Adrenal gland (tissue), 12 donors: ENCODE measurements around the gene CEL. TPM values are rescaled to one million over a fixed set of nuclear protein-coding genes. Genes with fewer than 3 reads are reported as not detected.

Experiments used
- DNase-seq, 7 donors: peaks; one replicate each; pipeline ENCODE4 v3.0.0-alpha.2; 2019 to 2020
- H3K27ac ChIP-seq, 5 donors: fragments of 200-600 bp; sonication (generic) in 4 of 5; 1 replicate in 3 of 5; 2 replicates in 2 of 5; pipeline versions ENCODE4 v1.5.1 to v1.8.0; 2016 to 2020; ENCODE audit warnings: mild to moderate bottlenecking in 1 of 5
- H3K27me3 ChIP-seq: fragments of 200-600 bp; 2 replicates; pipeline ENCODE4 v1.8.0; 2021
- H3K36me3 ChIP-seq, 2 donors: fragments of 200-600 bp; replicated peaks in 1 of 2; 1 replicate in 1 of 2; 2 replicates in 1 of 2; pipeline versions ENCODE4 v1.5.1 to v1.8.0; 2018 to 2022
- H3K4me1 ChIP-seq, 2 donors: fragments of 200-600 bp; replicated peaks in 1 of 2; 1 replicate in 1 of 2; 2 replicates in 1 of 2; pipeline versions ENCODE4 v1.5.1 to v1.8.0; 2018 to 2021
- H3K4me3 ChIP-seq, 4 donors: fragments of 200-600 bp; sonication (generic) in 3 of 4; one replicate each; pipeline ENCODE4 v1.5.1; 2016 to 2018
- H3K9me3 ChIP-seq, 3 donors: fragments of 200-600 bp; sonication (generic) in 1 of 3; replicated peaks in 1 of 3; 1 replicate in 2 of 3; 2 replicates in 1 of 3; pipeline versions ENCODE4 v1.5.1 to v1.8.0; 2016 to 2021
- CTCF ChIP-seq, 6 experiments: fragments of 450-650 bp in 4 of 6; fragments of 200-600 bp in 2 of 6; sonication (generic) in 1 of 6; IDR thresholded peaks; 1 replicate in 5 of 6; 2 replicates in 1 of 6; pipeline versions ENCODE4 v1.5.1 to v1.8.0; 2016 to 2021; ENCODE audit warnings: antibody characterized with exemption in 6 of 6, mild to moderate bottlenecking in 2 of 6, moderate library complexity in 1 of 6
- POLR2A ChIP-seq, 2 donors: fragments of 450-650 bp; IDR thresholded peaks; one replicate each; pipeline ENCODE4 v1.6.1; 2017; ENCODE audit warnings: antibody characterized with exemption in 2 of 2, mild to moderate bottlenecking in 2 of 2, moderate library complexity in 1 of 2
- WGBS, 4 donors: extraction: QIAGEN DNeasy Blood & Tissue Kit in 2 of 4; methylation state at CpG; one replicate each; pipeline versions ENCODE4 v1.1.5 to v1.1.7; 2013 to 2017; 5-methylcytosine and 5-hydroxymethylcytosine counted together
- intact Hi-C, 2 donors: fragments of 100-400 bp; cut with DNase I; formaldehyde crosslinking; loops; one replicate each; pipeline versions ENCODE4 v1.14.1 to v1.15.0; 2022 to 2023
- polyA plus RNA-seq, 3 donors: library from polyadenylated mRNA; stranded (reverse); fragments of 200-250 nt in 2 of 3; fragments of 350-450 nt in 1 of 3; fragmentation: Illumina TruSeq in 1 of 3; extraction: RNeasy Lipid Tissue Mini Kit (QIAGEN cat#74804) in 1 of 3; gene quantifications; one replicate each; pipeline ENCODE4 v1.2.3, GENCODE V29; 2013 to 2014
- total RNA-seq, 9 donors: library from RNA; depleted of rRNA in 4 of 9; stranded (reverse); fragments of >200 nt in 4 of 9; fragments of 120-200 nt in 1 of 9; fragmentation: NEBNext Ultra II Directional in 1 of 9; extraction: Animal tissue kit (Norgen Biotek cat#: 25700) in 1 of 9; gene quantifications; one replicate each; pipeline versions ENCODE4 v1.1.0 to v1.2.4, GENCODE V29; 2013 to 2023
- donor health status: healthy with polysubstance abuse.
- donor health status: Bipolar disorder and iron deficiency.
- donor health status: DM: yes; HTN: yes; CAD: no.
- donor health status: DM: no; HTN: no; CAD: no.
- donor health status: DM: no; HTN: no; CAD: no.
- donor health status: DM: yes; HTN: yes; CAD: no.

Gene CEL
- total and polyA plus RNA-seq, 12 donors: 0.27 to 6.1 (median 2.1) TPM; not detected in 1

- no peak for DNase-seq
- H3K27ac ChIP-seq: no peak overlapping the region
- H3K9me3 ChIP-seq: no peaks in the 10 kb centered on the region
- TF ChIP-seq POLR2A (IDR thresholded peaks at IDR 0.05) (no peak), CTCF (IDR thresholded peaks at IDR 0.05) (no peak)
- no peaks in the 10 kb centered on the region for H3K27me3 ChIP-seq
- H3K4me1 ChIP-seq: peaks cover 13 to 20% of the 10 kb centered on the region in 2 donors
- intact Hi-C loops: no loop called here
- 83 to 89% (median 88%) methylated on average over 10 to 12 of the region's 12 CpGs for WGBS, 4 donors
- no peak overlapping the region for H3K4me3 ChIP-seq
- no peaks in the 10 kb centered on the region for H3K36me3 ChIP-seq
These were observed 11.6 kb downstream of the CEL start for GRCh38 chr9:133073086-133074014.

GRCh38 chr9:133074111-133074651 lies 12.4 kb downstream of the CEL start:
- 64 to 76% (median 71%) methylated on average over 5 to 8 of the region's 8 CpGs for WGBS, 4 donors
- intact Hi-C loops: no loop called here
- H3K27ac ChIP-seq: no peak overlapping the region
- peaks cover 13 to 20% of the 10 kb centered on the region in 2 donors for H3K4me1 ChIP-seq
- no peak overlapping the region for H3K4me3 ChIP-seq
- no peaks in the 10 kb centered on the region for H3K9me3 ChIP-seq
- TF ChIP-seq CTCF (IDR thresholded peaks at IDR 0.05): no peak
- TF ChIP-seq POLR2A (IDR thresholded peaks at IDR 0.05): no peak
- H3K36me3 ChIP-seq: no peaks in the 10 kb centered on the region
- DNase-seq: no peak
- H3K27me3 ChIP-seq: no peaks in the 10 kb centered on the region

GRCh38 chr9:133075925-133076630 lies 14.3 kb downstream of the CEL start:
- 28 to 37% (median 30%) methylated on average over 4 of the region's 4 CpGs for WGBS, 4 donors
- Histone ChIP-seq H3K9me3 (no peaks in the 10 kb centered on the region), H3K36me3 (no peaks in the 10 kb centered on the region), H3K4me3 (no peak overlapping the region), H3K4me1 (peaks cover 13 to 20% of the 10 kb centered on the region in 2 donors), H3K27ac (peak overlapping the region; percentile 12 to 73 (median 63)), H3K27me3 (no peaks in the 10 kb centered on the region)
- TF ChIP-seq CTCF (IDR thresholded peaks at IDR 0.05): no peak
- no peak for TF ChIP-seq POLR2A (IDR thresholded peaks at IDR 0.05)
- DNase-seq: peak in 4 of 7 donors; percentile 24 to 55 (median 54)
- intact Hi-C loops: no loop called here

- DNase-seq: no peak
- H3K27me3 ChIP-seq: no peaks in the 10 kb centered on the region
- WGBS, 4 donors: 72 to 78% (median 73%) methylated on average over 4 of the region's 4 CpGs
- no peak overlapping the region for H3K4me3 ChIP-seq
- intact Hi-C loops: no loop called here
- H3K27ac ChIP-seq: peak overlapping the region in 4 of 5 donors; percentile 29 to 70 (median 56)
- no peaks in the 10 kb centered on the region for H3K36me3 ChIP-seq
- TF ChIP-seq POLR2A (IDR thresholded peaks at IDR 0.05) (no peak), CTCF (IDR thresholded peaks at IDR 0.05) (no peak)
- peaks cover 13 to 20% of the 10 kb centered on the region in 2 donors for H3K4me1 ChIP-seq
- no peaks in the 10 kb centered on the region for H3K9me3 ChIP-seq
These were observed 14.9 kb downstream of the CEL start for GRCh38 chr9:133076691-133077090.
